ENCODE measurements around the gene RPL10A. TPM values are rescaled to one million over a fixed set of nuclear protein-coding genes. Genes with fewer than 3 reads are reported as not detected.
"Not testable (repeated sequence)": the region's sequence is repeated elsewhere in the genome, so short reads cannot be mapped to it uniquely, and the experiment has no call there.

RPL10A gene
- total RNA-seq, 1 experiment from 2014 or later = 828 TPM

- H3K9me3 Mint-ChIP-seq (ENCODE audit: low read depth, unreplicated experiment) = no peaks in the 10 kb centered on the region
- DNase-seq = no peak
- intact Hi-C loops (cut with micrococcal nuclease; ENCODE audit: unreplicated experiment) = no loop called here
- no TSS peak for BruUV-seq (replicated peaks)
- H3K27ac Mint-ChIP-seq (ENCODE audit: unreplicated experiment) = no peak overlapping the region
- CTCF ChIA-PET = interaction anchor here (0.6 to 1.7 kb wide), 3 partner anchors 9 to 851 kb away, joined by 3 to 6 read pairs (median 5); no protein-coding TSS in a partner anchor
- TF ChIP-seq CTCF (IDR thresholded peaks at IDR 0.05; ENCODE audit: unreplicated experiment) = no peak
- no peak overlapping the region for H3K4me3 Mint-ChIP-seq (ENCODE audit: low read depth, unreplicated experiment)
- H3K4me1 Mint-ChIP-seq (ENCODE audit: low read depth, unreplicated experiment) = no peaks in the 10 kb centered on the region
- no peaks in the 10 kb centered on the region for H3K36me3 Mint-ChIP-seq (ENCODE audit: insufficient read depth, unreplicated experiment)
- peaks cover 38% of the 10 kb centered on the region for H3K27me3 Mint-ChIP-seq (ENCODE audit: unreplicated experiment)
Measured at GRCh38 chr6:35516712-35517111, 48.5 kb downstream of the RPL10A start.

- H3K4me1 Mint-ChIP-seq (ENCODE audit: low read depth, unreplicated experiment) = not testable (repeated sequence)
Measured at GRCh38 chr6:35517978-35518377, 49.8 kb downstream of the RPL10A start.

GRCh38 chr6:35518566-35519312 is 50.5 kb downstream of the RPL10A start:
- TF ChIP-seq CTCF (IDR thresholded peaks at IDR 0.05; ENCODE audit: unreplicated experiment) = no peak
- no peaks in the 10 kb centered on the region for H3K4me1 Mint-ChIP-seq (ENCODE audit: low read depth, unreplicated experiment)
- peaks cover 30% of the 10 kb centered on the region for H3K27me3 Mint-ChIP-seq (ENCODE audit: unreplicated experiment)
- no TSS peak for BruUV-seq (replicated peaks)
- CTCF ChIA-PET = no interaction called here
- DNase-seq = no peak
- no peak overlapping the region for H3K4me3 Mint-ChIP-seq (ENCODE audit: low read depth, unreplicated experiment)
- no peak overlapping the region for H3K27ac Mint-ChIP-seq (ENCODE audit: unreplicated experiment)
- no peaks in the 10 kb centered on the region for H3K9me3 Mint-ChIP-seq (ENCODE audit: low read depth, unreplicated experiment)
- no peaks in the 10 kb centered on the region for H3K36me3 Mint-ChIP-seq (ENCODE audit: insufficient read depth, unreplicated experiment)
- intact Hi-C loops (cut with micrococcal nuclease; ENCODE audit: unreplicated experiment) = no loop called here

More at GRCh38 chr6:35517978-35518377, 49.8 kb downstream of the RPL10A start:
- H3K27ac Mint-ChIP-seq (ENCODE audit: unreplicated experiment); DNase-seq; intact Hi-C loops (cut with micrococcal nuclease; ENCODE audit: unreplicated experiment); H3K9me3 Mint-ChIP-seq (ENCODE audit: low read depth, unreplicated experiment); H3K4me3 Mint-ChIP-seq (ENCODE audit: low read depth, unreplicated experiment); BruUV-seq (replicated peaks); H3K36me3 Mint-ChIP-seq (ENCODE audit: insufficient read depth, unreplicated experiment): not testable (repeated sequence)
- CTCF ChIA-PET = interaction anchor here (1.7 kb wide), 1 partner anchor 10 kb away, joined by 6 read pairs; no protein-coding TSS in a partner anchor
- H3K27me3 Mint-ChIP-seq (ENCODE audit: unreplicated experiment) = peaks cover 30% of the 10 kb centered on the region

- H3K27me3 Mint-ChIP-seq (ENCODE audit: unreplicated experiment) = peaks cover 30% of the 10 kb centered on the region
- no peaks in the 10 kb centered on the region for H3K36me3 Mint-ChIP-seq (ENCODE audit: insufficient read depth, unreplicated experiment)
- no peaks in the 10 kb centered on the region for H3K9me3 Mint-ChIP-seq (ENCODE audit: low read depth, unreplicated experiment)
- no peak for TF ChIP-seq CTCF (IDR thresholded peaks at IDR 0.05; ENCODE audit: unreplicated experiment)
- BruUV-seq (replicated peaks) = no TSS peak
- DNase-seq = no peak
- intact Hi-C loops (cut with micrococcal nuclease; ENCODE audit: unreplicated experiment) = loop anchor here (5.0 kb wide), 1 partner anchor 63 kb away; no protein-coding TSS in a partner anchor
- no peak overlapping the region for H3K4me3 Mint-ChIP-seq (ENCODE audit: low read depth, unreplicated experiment)
- no peaks in the 10 kb centered on the region for H3K4me1 Mint-ChIP-seq (ENCODE audit: low read depth, unreplicated experiment)
- CTCF ChIA-PET = no interaction called here
- peak overlapping the region; percentile 39 for H3K27ac Mint-ChIP-seq (ENCODE audit: unreplicated experiment)
Measured at GRCh38 chr6:35519313-35520015, 51.3 kb downstream of the RPL10A start.

Small RNA genes within 50 kb of the gene (microRNA-seq; reads per million reads assigned to microRNA genes)
- 3.2 reads per million for gene MIR7111

Other genes with a start within 250 kb of the RPL10A start
- gene ZNF76, start 208.7 kb upstream of the RPL10A start, total RNA-seq (2022) = 52.0 and 60.0 TPM in 2 replicates
- gene DEF6, start 170.6 kb upstream of the RPL10A start, total RNA-seq (2022) = 15.4 and 18.5 TPM in 2 replicates
- 26.2 and 26.8 TPM in 2 replicates for gene PPARD, start 125.8 kb upstream of the RPL10A start, total RNA-seq (2022)
- gene FANCE, start 16.1 kb upstream of the RPL10A start, total RNA-seq (2022) = 10.4 and 10.9 TPM in 2 replicates
- 27.3 and 28.3 TPM in 2 replicates for gene TEAD3, start 28.7 kb downstream of the RPL10A start, total RNA-seq (2022)
- not detected in 2 replicates for gene TULP1, start 44.5 kb downstream of the RPL10A start, total RNA-seq (2022)
- gene FKBP5, start 220.5 kb downstream of the RPL10A start, total RNA-seq (2022) = 14.3 and 15.1 TPM in 2 replicates

Measured in Calu3 (cell line).